NCI-H2029 (cell line): ENCODE data around the gene TRMT1L.

Source experiments
- DNase-seq: peaks from one replicate; lab custom pipeline; 2025; lab: John Stamatoyannopoulos, UW

TRMT1L gene

GRCh38 chr1:185112356-185112755 lies 44.4 kb downstream of the TRMT1L start:
- DNase-seq, result no peak

- no peak for DNase-seq
Observed at GRCh38 chr1:185111873-185112272, 44.9 kb downstream of the TRMT1L start.

- DNase-seq, result no peak
Observed at GRCh38 chr1:185110145-185110544, 46.6 kb downstream of the TRMT1L start.

- DNase-seq, result no peak
Observed at GRCh38 chr1:185108321-185108720, 48.4 kb downstream of the TRMT1L start.

GRCh38 chr1:185105121-185105520 lies 51.6 kb downstream of the TRMT1L start:
- DNase-seq, result no peak

- no peak for DNase-seq
Observed at GRCh38 chr1:185104083-185104482, 52.7 kb downstream of the TRMT1L start.

GRCh38 chr1:185096531-185096930 lies 60.2 kb downstream of the TRMT1L start:
- DNase-seq, result no peak

GRCh38 chr1:185094761-185095160 lies 62.0 kb downstream of the TRMT1L start:
- no peak for DNase-seq

- no peak for DNase-seq
Observed at GRCh38 chr1:185091480-185091879, 65.3 kb downstream of the TRMT1L start.

- DNase-seq, result no peak
Observed at GRCh38 chr1:185087746-185088145, 69.0 kb downstream of the TRMT1L start.

- no peak for DNase-seq
Observed at GRCh38 chr1:185087101-185087500, 69.7 kb downstream of the TRMT1L start.

- no peak for DNase-seq
Observed at GRCh38 chr1:185083818-185084217, 72.9 kb downstream of the TRMT1L start.

- DNase-seq, result no peak
Observed at GRCh38 chr1:185080422-185080821, 76.3 kb downstream of the TRMT1L start.

GRCh38 chr1:185077374-185077773 lies 79.4 kb downstream of the TRMT1L start:
- no peak for DNase-seq

- no peak for DNase-seq
Observed at GRCh38 chr1:185075476-185075875, 81.3 kb downstream of the TRMT1L start.

GRCh38 chr1:185074307-185074706 lies 82.4 kb downstream of the TRMT1L start:
- no peak for DNase-seq

GRCh38 chr1:185073725-185074124 lies 83.0 kb downstream of the TRMT1L start:
- no peak for DNase-seq

- DNase-seq, result no peak
Observed at GRCh38 chr1:185070051-185070450, 86.7 kb downstream of the TRMT1L start.

GRCh38 chr1:185069202-185069772 lies 87.5 kb downstream of the TRMT1L start:
- DNase-seq, result no peak

- no peak for DNase-seq
Observed at GRCh38 chr1:185068341-185068740, 88.4 kb downstream of the TRMT1L start.
